ENCODE measurements around the gene CMTM1.
A peak's percentile ranks its signal among the peaks of the same experiment; 100 is the strongest.

CMTM1 gene, protein sequence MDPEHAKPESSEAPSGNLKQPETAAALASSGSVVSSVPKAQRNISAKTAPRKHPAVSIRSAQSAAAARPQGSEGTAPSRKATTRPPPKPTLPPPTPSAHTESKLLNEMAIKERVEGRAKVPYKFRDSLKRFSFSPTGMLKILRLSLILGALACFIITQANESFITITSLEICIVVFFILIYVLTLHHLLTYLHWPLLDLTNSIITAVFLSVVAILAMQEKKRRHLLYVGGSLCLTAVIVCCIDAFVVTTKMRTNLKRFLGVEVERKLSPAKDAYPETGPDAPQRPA

DNA sequence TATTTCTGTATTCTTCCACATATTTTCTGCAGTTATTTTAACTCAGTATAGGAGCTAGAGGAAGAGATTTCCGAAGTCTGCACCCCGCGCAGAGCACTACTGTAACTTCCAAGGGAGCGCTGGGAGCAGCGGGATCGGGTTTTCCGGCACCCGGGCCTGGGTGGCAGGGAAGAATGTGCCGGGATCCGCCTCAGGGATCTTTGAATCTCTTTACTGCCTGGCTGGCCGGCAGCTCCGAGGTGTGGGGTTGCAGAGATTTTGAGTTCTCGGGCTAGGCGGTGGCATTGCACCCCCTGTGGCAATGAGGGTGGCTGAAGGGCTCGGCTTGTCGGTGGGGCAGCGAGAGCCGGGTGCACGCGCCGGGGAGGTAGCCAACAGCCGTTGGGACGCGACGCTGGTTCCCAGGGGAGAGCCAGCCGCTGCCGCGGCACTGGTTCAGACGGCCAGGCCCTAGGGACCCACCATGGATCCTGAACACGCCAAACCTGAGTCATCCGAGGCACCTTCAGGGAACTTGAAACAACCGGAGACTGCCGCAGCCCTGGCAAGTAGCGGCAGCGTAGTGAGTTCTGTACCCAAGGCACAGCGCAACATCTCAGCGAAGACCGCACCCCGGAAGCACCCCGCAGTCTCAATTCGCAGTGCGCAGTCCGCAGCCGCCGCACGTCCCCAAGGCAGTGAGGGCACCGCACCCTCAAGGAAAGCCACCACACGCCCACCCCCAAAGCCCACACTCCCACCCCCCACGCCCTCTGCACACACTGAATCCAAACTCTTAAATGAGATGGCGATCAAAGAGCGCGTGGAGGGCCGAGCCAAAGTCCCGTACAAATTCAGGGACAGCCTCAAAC lies at the start of gene CMTM1:
TSS of gene CMTM1 (plus strand) at position 389 of the 851 bp plus-strand sequence. CDS start at position 464, 75 bp downstream.
- DNase-seq = no peak

DNA sequence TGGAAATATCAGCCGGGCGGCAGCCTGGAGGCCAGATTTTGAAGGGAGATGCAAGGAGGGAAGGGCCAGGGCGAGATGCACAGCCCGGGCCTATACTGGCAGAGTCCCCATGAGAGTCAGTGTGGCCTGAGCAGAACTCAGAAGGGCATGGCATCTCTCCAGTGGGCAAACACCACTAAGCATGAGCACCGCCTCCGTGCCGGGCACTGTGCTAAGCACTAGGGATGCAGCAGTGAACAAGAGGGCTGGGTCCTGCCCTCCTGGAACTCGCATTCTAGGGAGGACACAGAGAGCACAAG lies 49.8 kb upstream of the CMTM1 start:
- no peak for DNase-seq

GRCh38 chr16:66516808-66517585 lies 49.2 kb upstream of the CMTM1 start:
- DNase-seq = peak; percentile 84

GRCh38 chr16:66517586-66518263 lies 48.5 kb upstream of the CMTM1 start:
- no peak for DNase-seq

- DNase-seq = no peak
Observed at GRCh38 chr16:66519482-66520373, 46.5 kb upstream of the CMTM1 start.

- DNase-seq = no peak
Observed at GRCh38 chr16:66520406-66521170, 45.7 kb upstream of the CMTM1 start.

GRCh38 chr16:66521252-66521713 lies 45.0 kb upstream of the CMTM1 start:
- DNase-seq = no peak

- peak; percentile 97 for DNase-seq
Observed at GRCh38 chr16:66521951-66522771, 44.1 kb upstream of the CMTM1 start.

DNA sequence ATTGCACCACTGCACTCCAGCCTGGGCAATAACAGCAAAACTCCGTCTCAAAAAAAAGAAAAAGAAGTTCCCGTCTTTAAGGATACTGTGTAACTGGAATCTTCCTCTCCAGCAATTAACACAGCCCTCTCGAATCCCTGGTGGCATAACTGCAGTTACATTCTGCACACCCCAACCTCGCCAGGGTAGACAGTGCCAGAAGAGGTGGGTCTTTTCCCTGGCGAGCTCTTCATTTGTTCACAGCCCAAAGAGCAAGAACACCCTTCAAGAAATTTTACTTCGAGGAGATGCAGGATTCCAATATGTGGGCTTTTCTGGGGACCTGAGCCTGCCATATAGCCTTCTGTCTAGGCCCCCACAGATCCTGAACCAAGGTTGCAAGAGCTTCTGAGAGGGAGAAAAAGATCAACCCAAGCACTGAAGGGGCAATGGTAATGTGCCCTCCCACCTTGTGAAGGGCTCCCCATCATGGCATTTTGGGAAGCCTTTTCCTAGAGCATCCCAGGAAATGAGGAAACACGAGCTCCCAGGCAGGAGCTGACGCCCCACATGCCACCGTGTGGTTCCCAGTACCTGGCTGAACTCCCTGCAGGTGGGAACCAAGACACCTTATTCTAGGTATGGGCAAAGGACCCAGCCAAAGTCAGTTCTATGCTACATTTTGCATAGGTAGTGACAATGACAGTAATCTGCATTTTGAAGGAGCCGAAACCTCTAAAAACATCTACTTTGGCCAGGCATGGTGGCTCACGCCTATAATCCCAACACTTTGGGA lies 43.2 kb upstream of the CMTM1 start:
- no peak for DNase-seq

GRCh38 chr16:66523861-66524354 lies 42.3 kb upstream of the CMTM1 start:
- no peak for DNase-seq

DNA sequence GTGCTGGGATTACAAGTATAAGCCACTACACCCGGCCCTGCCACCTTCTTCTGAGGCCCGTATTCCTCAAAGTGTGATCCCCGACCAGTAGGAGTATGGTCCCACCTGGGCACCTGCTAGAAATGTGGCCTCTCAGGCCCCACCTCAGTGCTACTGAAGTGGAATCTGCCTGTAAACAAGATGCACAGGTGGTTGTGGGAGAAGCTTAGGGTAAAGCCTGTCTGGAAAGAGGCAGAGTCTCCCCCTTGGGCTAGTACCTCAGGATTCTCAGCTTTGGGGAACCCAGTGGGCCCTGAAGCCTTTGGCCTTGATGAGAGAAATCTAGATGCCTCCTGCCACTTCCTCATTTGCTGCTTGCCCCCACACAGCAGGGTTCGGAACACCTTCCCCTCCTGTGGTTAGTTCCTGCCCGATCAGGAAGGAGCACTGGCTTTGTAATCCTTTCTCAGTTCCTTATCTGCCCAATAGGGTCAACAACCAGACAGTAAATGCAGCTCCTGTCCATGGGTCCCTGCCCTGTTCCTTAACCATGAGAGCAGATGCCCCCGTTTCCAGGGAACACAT lies 41.6 kb upstream of the CMTM1 start:
- DNase-seq = no peak

- no peak for DNase-seq
Observed at GRCh38 chr16:66525396-66526180, 40.7 kb upstream of the CMTM1 start.

- no peak for DNase-seq
Observed at GRCh38 chr16:66528294-66528693, 37.9 kb upstream of the CMTM1 start.

- DNase-seq = no peak
Observed at GRCh38 chr16:66529475-66529874, 36.8 kb upstream of the CMTM1 start.

- DNase-seq = no peak
Observed at GRCh38 chr16:66534376-66534799, 31.9 kb upstream of the CMTM1 start.

DNA sequence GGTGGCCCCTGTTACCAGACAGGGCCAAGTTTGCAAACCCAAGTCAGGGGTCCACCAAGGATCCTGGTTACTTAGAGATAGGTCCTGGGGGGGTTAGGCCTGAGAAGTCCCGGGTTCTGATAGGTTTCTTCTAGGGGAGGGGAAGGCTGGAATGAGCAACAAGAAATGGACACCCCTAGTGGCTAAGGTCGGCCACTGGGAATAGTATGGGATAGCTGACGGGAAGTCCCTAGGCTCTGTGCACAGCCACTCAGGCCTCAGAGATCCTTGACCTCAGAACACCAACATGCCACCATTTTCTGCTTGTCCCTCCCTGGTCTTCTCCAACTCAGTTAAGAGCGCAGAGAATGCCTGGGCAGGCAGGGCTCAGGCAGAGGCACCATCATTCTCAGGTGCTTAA lies 29.7 kb upstream of the CMTM1 start:
- DNase-seq = no peak

DNA sequence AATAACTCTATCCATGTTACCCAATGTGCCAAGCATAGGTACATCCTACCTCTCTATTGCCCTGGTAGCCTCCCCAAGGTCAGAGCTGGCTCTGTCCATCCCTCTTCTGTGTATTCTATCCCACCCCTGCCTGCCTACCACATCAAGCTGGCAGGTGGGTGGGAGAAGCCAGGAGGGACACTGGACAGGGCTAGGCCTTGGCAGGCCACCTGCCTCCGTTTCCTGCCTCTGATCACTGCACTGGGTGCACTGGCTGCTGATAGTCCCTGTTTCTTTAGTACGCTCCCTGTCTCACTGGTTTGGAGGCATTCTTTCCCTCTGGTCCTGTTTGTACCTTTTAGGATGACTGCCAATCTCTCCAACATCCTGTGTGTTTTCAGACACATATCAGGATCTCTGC lies 29.0 kb upstream of the CMTM1 start:
- DNase-seq = no peak

DNA sequence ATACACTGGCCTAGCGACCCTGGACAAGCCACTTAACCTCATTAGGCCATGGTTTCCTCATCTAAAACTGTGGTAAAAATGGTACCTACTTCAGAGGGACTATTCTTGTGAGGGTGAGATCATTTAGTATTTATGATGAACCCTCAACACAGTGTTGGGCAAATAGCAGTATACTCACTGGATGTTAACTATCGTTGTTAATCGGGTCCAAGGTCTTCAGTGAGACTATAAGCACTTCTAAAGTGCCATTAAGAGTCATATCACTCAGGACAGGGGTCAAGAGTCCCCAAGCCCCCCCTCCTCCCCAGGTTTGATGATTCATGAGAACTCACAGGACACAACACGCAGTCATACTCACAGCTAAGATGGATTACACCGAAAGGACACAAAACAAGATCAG lies 27.3 kb upstream of the CMTM1 start:
- no peak for DNase-seq

Data from stimulated activated CD4-positive, alpha-beta T cell treated with anti-CD3 and anti-CD28 coated beads, Interleukin-1b, Interleukin-23, amount 100 ng/mL, for 48 hours (primary cell).